OCI-LY7 (cell line): Measurements from ENCODE around the gene ALDH1L2. TPM values are rescaled to one million over a fixed set of nuclear protein-coding genes. Genes with fewer than 3 reads are reported as not detected.
A peak's percentile ranks its signal among the peaks of the same experiment; 100 is the strongest.
"Not testable (repeated sequence)": the region's sequence is repeated elsewhere in the genome, so short reads cannot be mapped to it uniquely, and the experiment has no call there.

Experiments
- BruUV-seq: library from RNA; stranded (reverse); fragments of 400-500 nt; replicated peaks from 2 replicates; lab custom pipeline; 2021; lab: Mats Ljungman, UMichigan
- CTCF ChIA-PET: fragments of 300-600 bp; sonication (Branson Sonifier 250); formaldehyde crosslinking; loops from one replicate; lab custom pipeline; 2022; ENCODE audit warnings: antibody characterized with exemption; ENCODE audit not compliant: unreplicated experiment; lab: Charles Lee
- POLR2A ChIA-PET: fragments of 300-600 bp; sonication (Branson Sonifier 250); formaldehyde crosslinking; loops from one replicate; lab custom pipeline; 2022; ENCODE audit warnings: antibody characterized with exemption; lab: Charles Lee
- DNase-seq: peaks from one replicate; pipeline ENCODE4 v3.0.0-alpha.2; 2015; ENCODE audit warnings: low spot score
- H2AFZ ChIP-seq: fragments of 200-600 bp; sonication (generic), shearing (Covaris generic); 2 replicates; pipeline ENCODE4 v1.6.1; 2014; ENCODE audit warnings: mild to moderate bottlenecking, antibody characterized with exemption, low read length, moderate library complexity
- H3K27ac ChIP-seq: fragments of 200-600 bp; sonication (generic); 2 replicates; pipeline ENCODE4 v1.5.1; 2014; ENCODE audit warnings: mixed run types, low read depth, mild to moderate bottlenecking, moderate library complexity, low read length, inconsistent platforms; ENCODE audit not compliant: poor library complexity, severe bottlenecking
- H3K36me3 ChIP-seq: fragments of 200-600 bp; sonication (generic); 2 replicates; pipeline ENCODE4 v1.6.1; 2014; ENCODE audit warnings: mild to moderate bottlenecking, antibody characterized with exemption, low read length, moderate library complexity, mixed read lengths; ENCODE audit not compliant: insufficient read depth
- H3K4me1 ChIP-seq: fragments of 200-600 bp; sonication (generic); 2 replicates; pipeline ENCODE4 v1.5.1; 2014; ENCODE audit warnings: mild to moderate bottlenecking, low read length; ENCODE audit not compliant: insufficient read depth, poor library complexity, severe bottlenecking
- H3K4me2 ChIP-seq: fragments of 200-600 bp; sonication (generic); 2 replicates; pipeline ENCODE4 v1.6.1; 2014; ENCODE audit warnings: mild to moderate bottlenecking, low read length
- H3K4me3 ChIP-seq: fragments of 200-600 bp; sonication (generic); 2 replicates; pipeline ENCODE4 v1.5.1; 2014; ENCODE audit warnings: mild to moderate bottlenecking, low read depth, low read length; ENCODE audit not compliant: poor library complexity, severe bottlenecking
- H3K79me2 ChIP-seq: fragments of 200-600 bp; sonication (generic); 2 replicates; pipeline ENCODE4 v1.6.1; 2016; ENCODE audit warnings: low read depth, mild to moderate bottlenecking, low read length, moderate library complexity, mixed read lengths; ENCODE audit not compliant: insufficient read depth
- H3K9me2 ChIP-seq: fragments of 200-600 bp; sonication (generic); 2 replicates; pipeline ENCODE4 v1.6.1; 2016; ENCODE audit warnings: mild to moderate bottlenecking, low read length, mixed read lengths; ENCODE audit not compliant: insufficient read depth
- H3K9me3 ChIP-seq: fragments of 200-600 bp; sonication (generic); 2 replicates; pipeline ENCODE4 v1.6.1; 2014; ENCODE audit warnings: mild to moderate bottlenecking, mixed run types, low read length, mixed read lengths
- H4K20me1 ChIP-seq: fragments of 200-600 bp; sonication (generic); 2 replicates; pipeline ENCODE4 v1.6.1; 2014; ENCODE audit warnings: mild to moderate bottlenecking, antibody characterized with exemption, low read length, moderate library complexity, mixed read lengths; ENCODE audit not compliant: insufficient read depth
- CTCF ChIP-seq: fragments of 200-600 bp; sonication (generic); conservative IDR thresholded peaks from 2 replicates; pipeline ENCODE4 v1.5.1; 2014; ENCODE audit warnings: mild to moderate bottlenecking, antibody characterized with exemption, low read length, moderate library complexity, mixed read lengths
- EZH2phosphoT487 ChIP-seq: fragments of 200-600 bp; sonication (generic); IDR thresholded peaks from 2 replicates; pipeline ENCODE4 v1.6.1; 2018; ENCODE audit warnings: low read depth, borderline replicate concordance, mild to moderate bottlenecking, mixed run types, antibody characterized with exemption, low read length, moderate library complexity, mixed read lengths
- intact Hi-C: fragments of 100-400 bp; cut with micrococcal nuclease; formaldehyde crosslinking; loops from one replicate; pipeline ENCODE4 v1.10.0; 2022; ENCODE audit not compliant: unreplicated experiment
- total RNA-seq, 2 experiments: library from RNA; depleted of rRNA in 1 of 2; stranded (reverse); fragments of >200 nt in 1 of 2; shearing (Covaris generic) in 1 of 2; gene quantifications; 2 replicates each; pipeline ENCODE4 v1.2.3, GENCODE V29; 2014 to 2022

The ALDH1L2 gene
- total RNA-seq, 2 experiments from 2014 or later: 0.25 TPM; not detected in 1

- peak within 1 kb of the TSS; percentile 97 for H2AFZ ChIP-seq
- H3K79me2 ChIP-seq: peaks cover 34% of the 10 kb centered on the region
- H4K20me1 ChIP-seq: no peaks in the 10 kb centered on the region
- H3K9me3 ChIP-seq: peaks cover 17% of the 10 kb centered on the region; the same call in 1 of the 2 replicates
- CTCF ChIA-PET: no interaction called here
- DNase-seq: peak; percentile 86
- POLR2A ChIA-PET: interaction anchor here (0.8 to 2.6 kb wide), 2 partner anchors 26 to 27 kb away, joined by 3 to 10 read pairs; no protein-coding TSS in a partner anchor
- no peak for TF ChIP-seq EZH2phosphoT487
- TF ChIP-seq CTCF: no peak
- intact Hi-C loops: loop anchor here (2.0 to 10.0 kb wide), 2 partner anchors 27 to 531 kb away; partner anchors contain the start of genes CHST11 and SLC41A2
- H3K4me3 ChIP-seq: peak within 1 kb of the TSS; percentile 78
- peaks cover 35% of the 10 kb centered on the region for H3K36me3 ChIP-seq
- no peak within 1 kb of the TSS for H3K27ac ChIP-seq
- H3K9me2 ChIP-seq: no peaks in the 10 kb centered on the region
- no TSS peak for BruUV-seq
- peak within 1 kb of the TSS; percentile 87 for H3K4me2 ChIP-seq
- peaks cover 33% of the 10 kb centered on the region for H3K4me1 ChIP-seq
Measured at GRCh38 chr12:104986022-104986941, 98.0 kb downstream of the ALDH1L2 start, which contains the start of gene NOPCHAP1. NOPCHAP1 (plus strand) TSS chr12:104986316; CDS start chr12:104986353, 37 bp downstream.

GRCh38 chr12:104985206-104985605 lies 99.1 kb downstream of the ALDH1L2 start:
- POLR2A ChIA-PET: interaction anchor here (0.8 kb wide), 1 partner anchor 26 kb away, joined by 3 read pairs; no protein-coding TSS in a partner anchor
- H2AFZ ChIP-seq: peak overlapping the region; percentile 97; the same call in 1 of the 2 replicates
- no peak for TF ChIP-seq CTCF
- no peak for TF ChIP-seq EZH2phosphoT487

GRCh38 chr12:104977688-104978087 lies 106.6 kb downstream of the ALDH1L2 start:
- H3K4me2 ChIP-seq, DNase-seq, H3K27ac ChIP-seq, H3K9me2 ChIP-seq, POLR2A ChIA-PET, H4K20me1 ChIP-seq, H3K4me3 ChIP-seq, intact Hi-C loops, BruUV-seq, H2AFZ ChIP-seq, H3K9me3 ChIP-seq, CTCF ChIA-PET, H3K79me2 ChIP-seq, H3K36me3 ChIP-seq: not testable (repeated sequence)
- H3K4me1 ChIP-seq: peaks cover 15% of the 10 kb centered on the region

More at GRCh38 chr12:104985206-104985605, 99.1 kb downstream of the ALDH1L2 start:
- Histone ChIP-seq H3K9me3 (peaks cover 17% of the 10 kb centered on the region; the same call in 1 of the 2 replicates), H3K4me2 (peak overlapping the region; percentile 87), H3K79me2 (peaks cover 34% of the 10 kb centered on the region), H3K27ac (no peak overlapping the region), H3K36me3 (peaks cover 24% of the 10 kb centered on the region), H3K4me1 (peaks cover 23% of the 10 kb centered on the region), H4K20me1 (no peaks in the 10 kb centered on the region), H3K4me3 (peak overlapping the region; percentile 78), H3K9me2 (no peaks in the 10 kb centered on the region)
- BruUV-seq: no TSS peak
- no peak for DNase-seq
- intact Hi-C loops: loop anchor here (10.0 kb wide), 1 partner anchor 530 kb away; the partner anchor contains the start of gene CHST11
- CTCF ChIA-PET: no interaction called here
